ENCODE data around the gene MOV10.

The MOV10 gene

DNA sequence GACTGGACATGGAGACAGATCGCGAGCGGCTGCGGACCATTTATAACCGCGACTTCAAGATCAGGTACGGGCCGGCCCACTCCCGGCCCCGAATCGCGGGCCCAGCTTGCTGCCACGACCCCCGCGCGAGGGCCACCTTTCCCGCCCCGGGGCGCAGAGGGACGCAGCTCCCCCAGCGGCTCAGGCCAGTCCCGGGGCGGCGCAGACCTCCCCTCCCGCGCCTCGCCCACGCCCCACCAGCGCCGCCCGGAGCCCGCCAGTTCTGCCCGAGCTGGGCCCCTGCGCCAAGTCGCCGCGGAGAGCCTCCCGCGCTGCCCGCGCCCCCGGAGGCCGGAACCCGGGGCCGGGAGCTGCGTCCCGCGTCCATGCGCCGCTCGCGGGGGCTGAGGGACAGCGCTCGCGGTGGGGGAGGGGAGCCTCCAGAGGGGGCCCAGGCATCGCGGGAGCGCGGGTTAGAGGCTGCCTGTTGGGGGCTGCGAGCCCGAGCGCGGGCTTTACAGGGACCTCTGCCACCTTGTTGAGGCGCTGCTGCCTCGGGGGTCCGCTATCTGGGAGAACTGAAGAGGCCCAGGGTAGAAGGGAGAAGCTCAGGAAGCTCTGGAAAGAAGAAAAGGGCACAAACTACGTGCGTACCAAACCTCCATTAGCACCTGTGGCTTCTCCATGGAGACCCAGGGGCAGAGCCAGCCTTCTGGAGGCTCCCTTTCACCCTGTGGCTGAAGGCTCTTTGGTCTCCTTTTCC is 698 bp downstream of the MOV10 start:
- no peak for DNase-seq

DNA sequence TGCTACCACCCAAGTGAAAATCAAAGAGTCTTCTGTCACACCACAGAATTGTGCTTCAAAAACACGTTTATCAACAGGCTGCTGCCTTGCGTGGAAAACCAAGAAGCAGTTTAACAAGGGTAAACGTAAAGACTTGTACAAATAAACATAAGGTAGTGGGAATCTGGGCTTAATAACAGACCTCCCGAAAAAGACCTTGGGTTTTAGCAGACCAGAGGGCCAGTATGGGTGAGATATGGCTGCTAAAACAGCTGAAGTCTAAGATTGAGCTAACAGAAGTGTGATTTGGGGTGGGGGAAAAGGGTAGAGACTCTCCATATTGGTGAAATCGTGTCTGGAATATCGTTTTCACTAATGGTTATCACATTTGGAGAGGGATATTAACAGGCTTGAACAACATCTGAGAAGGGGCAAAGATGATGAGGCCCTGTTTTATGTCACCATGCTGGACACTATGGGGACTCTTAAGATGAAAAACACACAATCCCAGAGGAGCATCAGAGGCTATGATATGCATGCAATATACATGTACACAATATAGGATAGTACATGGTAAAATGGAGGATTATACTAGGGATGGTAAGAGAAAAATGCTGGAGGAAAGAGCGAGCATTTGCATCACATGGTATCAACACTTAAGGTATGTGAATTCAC is 1.4 kb downstream of the MOV10 start:
- DNase-seq: no peak

DNA sequence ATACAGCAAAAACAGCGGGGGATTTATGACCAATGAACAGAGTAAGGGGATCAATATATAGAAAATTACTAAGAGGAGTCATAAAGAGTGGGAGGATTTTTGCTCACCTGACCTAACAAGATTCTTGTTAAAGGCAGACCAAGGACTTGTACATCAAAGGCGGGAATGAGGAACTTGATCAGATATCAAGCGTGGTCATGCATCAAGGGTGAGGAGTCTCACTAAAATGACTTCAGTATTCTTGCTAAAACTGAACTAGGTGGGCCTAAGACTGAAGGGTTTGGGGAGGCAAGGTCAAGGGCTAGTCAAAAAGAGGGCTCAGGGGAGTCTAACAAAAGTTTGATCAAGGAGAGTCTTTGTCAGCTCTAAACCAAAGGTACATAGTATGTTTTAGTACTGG is 2.1 kb downstream of the MOV10 start:
- DNase-seq: no peak

DNA sequence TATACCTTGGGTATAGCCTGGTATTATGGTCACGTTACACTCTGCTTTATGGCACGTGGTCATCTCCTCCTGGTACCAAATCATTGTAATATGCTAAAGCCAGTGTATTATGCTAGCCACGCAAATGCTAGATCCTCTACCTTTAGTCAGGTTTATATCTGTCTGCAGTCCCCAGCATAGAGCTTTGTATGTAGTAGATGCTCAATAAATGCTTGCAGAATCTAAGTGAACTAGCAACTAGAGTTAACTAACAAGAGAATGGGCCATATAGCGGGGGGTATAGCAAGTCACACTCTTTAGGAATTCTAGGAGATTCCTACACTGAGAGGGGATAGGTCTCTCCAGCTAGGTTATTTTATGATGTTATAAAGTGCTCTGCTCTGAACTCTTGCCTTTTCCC is 3.0 kb downstream of the MOV10 start:
- no peak for DNase-seq

DNA sequence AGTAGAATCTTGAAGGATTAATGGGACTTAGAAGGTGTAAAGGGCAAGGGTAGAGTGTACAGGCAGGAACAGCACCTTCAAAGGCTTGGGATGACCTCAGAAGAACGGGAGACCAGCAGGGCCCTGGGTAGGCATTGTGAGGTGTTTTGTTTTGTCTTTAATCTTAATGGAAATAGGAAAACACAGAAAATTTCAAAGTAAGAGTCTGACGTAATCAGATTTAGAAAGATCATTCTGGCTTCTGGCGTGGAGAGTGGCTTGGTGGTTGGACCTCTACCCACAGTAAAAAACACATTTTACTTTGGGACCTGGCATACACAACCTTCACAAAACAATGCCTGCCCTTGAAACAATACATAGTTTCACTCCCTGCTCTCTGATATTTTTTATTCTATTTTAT is 4.1 kb downstream of the MOV10 start:
- no peak for DNase-seq

DNA sequence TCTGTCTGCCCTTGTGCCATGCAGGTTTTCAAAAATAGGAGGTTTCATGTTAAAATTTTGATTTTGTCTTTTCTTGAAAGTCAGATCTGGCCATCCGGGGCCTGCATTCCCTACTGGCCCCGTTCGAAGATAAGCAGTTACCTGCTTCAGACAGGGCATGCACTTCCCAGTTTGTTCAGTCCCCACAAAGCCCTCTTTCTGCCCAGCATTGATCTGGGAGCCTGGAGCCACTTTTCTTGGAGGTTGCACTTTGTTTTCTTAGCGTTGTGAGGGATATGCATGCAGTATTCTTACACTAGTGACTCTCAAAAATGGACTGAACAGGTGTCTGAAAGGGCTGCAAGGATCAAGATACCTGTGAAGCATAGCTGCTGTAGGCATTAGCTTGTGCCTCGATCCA is 11.5 kb downstream of the MOV10 start:
- no peak for DNase-seq

DNA sequence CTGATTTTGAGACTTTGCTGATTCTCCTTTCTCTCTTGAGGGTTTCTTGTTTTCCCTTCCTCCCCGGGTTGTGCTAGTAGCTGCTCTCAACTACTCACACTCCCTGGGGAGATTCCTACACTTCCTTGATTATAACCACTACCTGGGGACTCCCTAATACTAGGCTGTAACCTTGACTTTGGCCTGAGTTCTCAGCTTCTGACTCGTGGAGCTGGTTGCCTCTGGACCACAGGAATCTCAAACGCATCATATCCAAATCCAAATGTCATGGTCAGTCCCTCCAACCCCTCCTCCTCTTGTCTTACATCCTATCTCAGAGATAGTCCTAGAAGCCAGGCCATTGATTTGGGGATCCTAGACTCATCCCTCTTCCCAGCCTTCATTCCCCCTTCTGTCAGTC is 12.0 kb downstream of the MOV10 start:
- no peak for DNase-seq

DNA sequence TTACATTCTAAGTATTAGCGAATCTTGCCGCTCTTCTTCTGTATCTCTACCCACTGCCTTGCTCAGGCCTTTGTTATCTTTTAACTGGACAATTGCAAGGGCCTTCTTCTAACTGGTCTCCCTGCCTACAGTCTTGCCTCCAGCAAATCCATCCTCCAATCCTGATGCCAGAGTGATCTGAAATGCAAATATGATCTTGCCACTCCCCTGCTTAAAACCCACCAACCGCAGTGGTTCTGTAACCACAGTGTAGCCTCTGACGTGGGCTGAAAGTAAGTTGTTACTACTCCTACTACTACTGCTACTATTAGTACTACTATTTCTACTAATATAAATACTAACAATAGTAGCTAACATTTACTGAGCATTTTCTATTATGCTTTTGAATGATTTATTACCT is 12.4 kb downstream of the MOV10 start:
- no peak for DNase-seq

DNA sequence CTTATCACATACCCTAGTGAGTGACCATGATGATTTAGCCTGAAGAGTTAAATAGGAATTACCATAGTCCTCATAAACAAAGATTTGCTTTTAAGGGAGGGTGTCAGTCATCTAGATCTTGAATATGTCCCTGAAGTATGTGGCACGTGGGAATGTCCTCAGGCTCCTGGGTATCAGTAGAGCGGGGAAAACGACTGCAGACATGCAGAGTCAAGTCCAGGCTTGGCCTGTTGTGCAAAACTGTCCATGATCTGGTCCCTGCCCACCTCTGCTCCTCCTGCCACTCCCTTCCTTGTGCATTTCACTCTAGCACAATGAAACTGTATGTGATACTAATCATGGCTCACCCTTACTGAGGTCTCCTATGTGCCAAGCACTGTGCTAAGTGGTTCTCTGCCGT is 12.9 kb downstream of the MOV10 start:
- no peak for DNase-seq

DNA sequence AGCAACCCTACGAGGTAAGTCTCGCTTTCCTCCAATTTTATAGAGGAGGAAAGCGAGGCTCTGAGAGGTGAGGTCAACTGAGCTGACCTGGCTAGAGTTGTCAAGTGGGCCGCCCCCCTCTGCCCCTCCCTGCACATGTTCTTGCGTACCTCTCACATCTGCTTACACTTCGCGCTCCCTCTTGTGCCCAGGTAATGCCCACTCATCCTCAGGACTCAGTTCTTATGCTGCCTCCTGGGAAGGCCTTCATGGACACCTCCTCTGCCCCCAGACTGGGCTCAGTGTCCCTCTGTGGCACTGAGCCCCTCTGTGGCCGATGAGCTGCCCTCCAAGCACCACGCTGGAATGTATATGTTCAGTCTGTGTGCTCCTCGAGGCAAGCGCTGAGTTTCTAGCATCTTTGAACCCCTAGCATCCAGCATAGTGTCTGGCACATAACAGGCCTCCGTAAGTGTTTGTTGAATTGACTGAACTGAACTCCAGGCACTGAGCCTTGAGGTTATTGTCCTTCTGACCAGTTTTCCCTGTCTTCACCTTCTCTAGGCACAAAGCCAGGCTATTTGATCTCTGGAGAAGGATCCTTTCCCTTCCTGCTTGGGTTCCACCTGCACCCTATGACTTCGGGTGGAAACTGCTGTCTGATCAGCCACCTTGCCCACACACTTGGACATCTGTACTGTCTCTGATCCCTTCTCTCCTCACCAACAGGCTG is 13.5 kb downstream of the MOV10 start:
- no peak for DNase-seq

DNA sequence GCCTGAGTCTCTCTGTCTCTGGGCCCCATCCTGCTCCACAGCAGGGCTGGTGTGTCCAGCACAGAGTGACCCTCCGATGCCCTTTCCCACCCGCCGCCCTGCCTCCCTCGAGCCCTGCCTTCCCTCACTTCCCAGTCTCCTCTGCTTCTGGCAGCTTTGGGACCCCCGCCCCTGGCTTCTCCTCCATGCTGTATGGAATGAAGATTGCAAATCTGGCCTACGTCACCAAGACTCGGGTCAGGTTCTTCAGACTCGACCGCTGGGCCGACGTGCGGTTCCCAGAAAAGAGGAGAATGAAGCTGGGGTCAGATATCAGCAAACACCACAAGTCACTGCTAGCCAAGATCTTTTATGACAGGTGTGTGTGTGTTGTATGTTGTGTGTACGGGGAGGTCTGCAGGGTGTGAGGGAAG is 14.3 kb downstream of the MOV10 start:
- DNase-seq: no peak

DNA sequence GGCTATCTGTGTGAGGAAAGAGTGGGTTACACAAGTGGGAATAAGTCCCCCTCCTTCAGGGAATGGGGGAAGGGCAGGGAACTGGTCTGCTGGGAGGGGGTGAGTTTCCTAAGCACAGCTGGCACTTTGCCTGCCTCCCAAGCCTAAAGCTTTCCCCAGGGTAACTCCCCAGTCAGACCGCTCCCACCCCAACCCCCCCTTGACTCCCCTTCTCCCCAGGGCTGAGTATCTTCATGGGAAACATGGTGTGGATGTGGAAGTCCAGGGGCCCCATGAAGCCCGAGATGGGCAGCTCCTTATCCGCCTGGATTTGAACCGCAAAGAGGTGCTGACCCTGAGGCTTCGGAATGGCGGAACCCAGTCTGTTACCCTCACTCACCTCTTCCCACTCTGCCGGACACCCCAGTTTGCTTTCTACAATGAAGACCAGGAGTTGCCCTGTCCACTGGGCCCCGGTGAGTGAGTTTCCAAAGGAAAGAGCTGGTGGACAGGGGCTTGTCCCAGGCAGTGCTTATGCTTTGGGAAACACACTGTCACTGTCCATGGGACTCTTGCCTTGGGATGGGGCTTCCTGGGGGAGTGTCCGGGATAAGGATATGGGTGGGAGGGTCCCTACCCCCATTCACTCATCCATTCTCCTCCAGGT is 14.9 kb downstream of the MOV10 start:
- DNase-seq: no peak

DNA sequence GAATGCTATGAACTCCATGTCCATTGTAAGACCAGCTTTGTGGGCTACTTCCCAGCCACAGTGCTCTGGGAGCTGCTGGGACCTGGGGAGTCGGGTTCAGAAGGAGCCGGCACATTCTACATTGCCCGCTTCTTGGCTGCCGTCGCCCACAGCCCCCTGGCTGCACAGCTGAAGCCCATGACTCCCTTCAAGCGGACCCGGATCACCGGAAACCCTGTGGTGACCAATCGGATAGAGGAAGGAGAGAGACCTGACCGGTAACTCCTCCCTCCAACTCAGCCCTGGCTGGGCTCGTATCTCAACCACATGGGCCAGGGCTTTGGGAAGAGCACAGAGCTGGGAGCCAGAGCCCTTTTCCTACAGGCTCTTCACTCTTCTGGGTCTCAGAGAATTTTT is 15.4 kb downstream of the MOV10 start:
- no peak for DNase-seq

DNA sequence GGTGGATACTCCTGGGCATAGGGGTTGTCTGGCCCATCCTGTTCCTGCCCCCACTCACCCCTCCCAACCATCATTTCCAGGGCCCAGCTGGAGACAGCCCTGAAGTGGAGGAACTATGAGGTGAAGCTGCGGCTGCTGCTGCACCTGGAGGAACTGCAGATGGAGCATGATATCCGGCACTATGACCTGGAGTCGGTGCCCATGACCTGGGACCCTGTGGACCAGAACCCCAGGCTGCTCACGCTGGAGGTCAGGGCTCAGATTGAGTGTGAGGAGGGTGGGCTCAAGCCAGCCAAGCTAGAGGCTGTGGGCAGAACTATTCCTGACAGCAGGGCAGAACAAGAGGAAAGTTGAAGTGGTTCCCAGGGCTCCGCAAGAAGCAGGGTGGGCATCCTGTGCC is 18.2 kb downstream of the MOV10 start:
- DNase-seq: no peak

DNA sequence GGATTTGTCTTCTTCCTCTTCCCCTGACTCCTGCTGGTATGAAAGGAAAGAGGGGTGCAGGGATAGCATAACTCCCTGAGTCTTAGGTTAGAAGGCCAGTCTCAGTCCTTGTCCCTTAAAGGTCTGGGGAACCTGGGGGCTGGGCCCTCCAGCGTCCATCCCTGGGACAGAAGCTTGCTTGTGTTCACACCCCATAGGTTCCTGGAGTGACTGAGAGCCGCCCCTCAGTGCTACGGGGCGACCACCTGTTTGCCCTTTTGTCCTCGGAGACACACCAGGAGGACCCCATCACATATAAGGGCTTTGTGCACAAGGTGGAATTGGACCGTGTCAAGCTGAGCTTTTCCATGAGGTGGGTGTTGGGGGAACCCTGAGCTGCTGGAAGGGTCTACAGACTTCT is 19.4 kb downstream of the MOV10 start:
- DNase-seq: no peak

DNA sequence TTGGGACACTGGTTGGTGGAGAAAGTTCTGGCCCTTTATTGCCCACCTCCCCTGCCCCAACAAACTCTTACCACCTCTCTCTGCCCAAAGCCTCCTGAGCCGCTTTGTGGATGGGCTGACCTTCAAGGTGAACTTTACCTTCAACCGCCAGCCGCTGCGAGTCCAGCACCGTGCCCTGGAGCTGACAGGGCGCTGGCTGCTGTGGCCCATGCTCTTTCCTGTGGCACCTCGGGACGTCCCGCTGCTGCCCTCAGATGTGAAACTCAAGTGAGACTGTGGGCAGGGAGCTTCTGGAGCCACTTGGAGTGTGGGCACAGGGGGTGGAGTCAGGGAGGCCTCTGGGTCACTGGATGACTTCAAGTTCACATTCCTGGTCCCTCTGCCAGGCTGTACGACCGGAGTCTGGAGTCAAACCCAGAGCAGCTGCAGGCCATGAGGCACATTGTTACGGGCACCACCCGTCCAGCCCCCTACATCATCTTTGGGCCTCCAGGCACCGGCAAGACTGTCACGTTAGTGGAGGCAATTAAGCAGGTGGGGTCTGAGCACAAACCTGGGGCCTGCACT is 20.0 kb downstream of the MOV10 start:
- no peak for DNase-seq

DNA sequence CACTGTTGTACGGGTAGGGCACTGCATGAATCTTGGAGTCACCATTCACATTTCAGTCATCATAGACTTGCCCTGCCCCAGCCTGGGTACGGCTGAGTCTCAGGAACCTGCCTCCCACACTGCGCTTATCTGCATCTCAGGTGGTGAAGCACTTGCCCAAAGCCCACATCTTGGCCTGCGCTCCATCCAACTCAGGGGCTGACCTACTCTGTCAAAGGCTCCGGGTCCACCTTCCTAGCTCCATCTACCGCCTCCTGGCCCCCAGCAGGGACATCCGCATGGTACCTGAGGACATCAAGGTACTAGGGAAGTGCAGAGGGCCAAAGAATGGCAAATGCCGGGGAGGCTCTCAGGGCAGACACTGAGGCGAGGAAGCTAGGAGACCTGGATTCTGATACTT is 20.8 kb downstream of the MOV10 start:
- DNase-seq: no peak

DNA sequence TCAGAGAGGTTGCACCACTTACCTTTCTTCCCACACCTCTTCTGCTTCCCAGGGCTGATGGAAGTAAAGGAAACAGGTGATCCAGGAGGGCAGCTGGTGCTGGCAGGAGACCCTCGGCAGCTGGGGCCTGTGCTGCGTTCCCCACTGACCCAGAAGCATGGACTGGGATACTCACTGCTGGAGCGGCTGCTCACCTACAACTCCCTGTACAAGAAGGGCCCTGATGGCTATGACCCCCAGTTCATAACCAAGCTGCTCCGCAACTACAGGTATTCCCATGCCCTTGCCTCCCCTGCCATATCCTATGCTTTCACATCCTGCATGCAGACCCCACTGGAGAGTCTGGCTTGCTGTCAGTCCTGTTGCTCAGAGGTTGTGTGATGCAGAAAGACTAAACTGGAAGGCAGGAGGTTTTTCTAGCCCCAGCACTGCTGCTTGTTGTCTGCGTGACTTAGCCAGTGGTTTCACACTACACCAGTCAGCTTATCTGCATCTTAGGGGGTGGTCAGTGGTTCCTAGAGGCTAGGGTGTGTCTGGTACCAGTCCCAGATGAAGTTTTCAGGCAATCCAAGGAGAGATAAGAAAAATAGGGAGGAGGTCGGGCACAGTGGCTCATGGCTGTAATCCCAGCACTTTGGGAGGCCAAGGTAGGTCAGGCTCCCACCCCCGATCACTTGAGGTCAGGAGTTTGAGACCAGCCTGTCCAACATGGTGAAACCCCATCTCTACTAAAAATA is 22.3 kb downstream of the MOV10 start:
- DNase-seq: no peak

DNA sequence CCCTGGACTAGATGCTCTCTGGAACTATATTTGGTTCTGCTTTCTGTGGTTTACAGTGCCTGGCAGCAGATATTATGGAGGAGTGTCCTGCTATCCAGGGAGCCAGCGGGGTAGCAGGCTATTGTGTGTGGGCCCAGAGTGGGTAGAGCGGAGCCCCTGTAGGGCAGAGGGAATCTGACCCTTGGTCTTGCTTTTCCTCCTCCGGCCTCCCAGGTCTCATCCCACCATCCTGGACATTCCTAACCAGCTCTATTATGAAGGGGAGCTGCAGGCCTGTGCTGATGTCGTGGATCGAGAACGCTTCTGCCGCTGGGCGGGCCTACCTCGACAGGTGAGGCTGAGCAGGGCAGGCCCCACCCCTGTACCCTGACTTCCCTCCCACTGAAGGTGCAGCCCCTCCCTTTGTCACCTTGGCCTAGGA is 23.3 kb downstream of the MOV10 start:
- no peak for DNase-seq

DNA sequence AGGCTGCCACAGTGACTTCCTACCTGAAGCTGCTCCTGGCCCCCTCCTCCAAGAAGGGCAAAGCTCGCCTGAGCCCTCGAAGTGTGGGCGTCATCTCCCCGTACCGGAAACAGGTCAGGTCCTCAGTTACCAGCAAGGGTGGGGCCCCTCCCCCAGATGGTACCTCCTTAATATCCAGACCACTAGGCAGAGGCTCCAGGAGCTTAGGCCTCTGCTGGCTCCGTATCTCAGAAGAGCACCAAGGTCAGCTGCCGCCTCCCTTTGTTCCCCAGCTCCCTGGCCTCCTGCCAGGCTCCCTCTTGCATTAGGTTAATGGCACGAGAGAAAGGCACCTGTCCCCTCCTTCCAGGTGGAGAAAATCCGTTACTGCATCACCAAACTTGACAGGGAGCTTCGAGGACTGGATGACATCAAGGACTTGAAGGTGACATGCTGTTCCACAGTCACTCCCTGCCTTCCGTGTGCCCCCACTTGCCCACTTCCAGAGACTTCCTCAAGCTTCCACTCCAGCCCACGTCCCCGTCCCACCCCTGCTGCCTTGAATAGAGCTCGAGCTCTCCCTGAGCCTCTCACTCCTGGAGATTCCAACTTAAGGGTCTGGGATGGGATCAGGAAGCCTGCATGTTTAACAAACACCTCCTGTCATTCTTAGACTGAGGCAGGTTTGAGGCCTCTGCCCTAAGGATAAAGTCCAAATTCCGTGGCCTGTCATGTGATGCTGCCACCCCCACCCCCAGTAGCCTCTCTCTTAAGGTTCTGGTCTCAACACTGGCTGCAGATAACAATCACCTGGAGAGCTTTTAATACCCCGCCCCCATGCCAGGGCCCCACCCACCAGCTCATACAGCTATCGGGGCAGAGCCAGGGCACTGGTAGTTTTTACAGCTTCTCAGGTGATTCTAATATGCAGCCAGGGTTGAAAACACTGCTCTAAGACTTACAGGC is 24.2 kb downstream of the MOV10 start:
- no peak for DNase-seq

DNA sequence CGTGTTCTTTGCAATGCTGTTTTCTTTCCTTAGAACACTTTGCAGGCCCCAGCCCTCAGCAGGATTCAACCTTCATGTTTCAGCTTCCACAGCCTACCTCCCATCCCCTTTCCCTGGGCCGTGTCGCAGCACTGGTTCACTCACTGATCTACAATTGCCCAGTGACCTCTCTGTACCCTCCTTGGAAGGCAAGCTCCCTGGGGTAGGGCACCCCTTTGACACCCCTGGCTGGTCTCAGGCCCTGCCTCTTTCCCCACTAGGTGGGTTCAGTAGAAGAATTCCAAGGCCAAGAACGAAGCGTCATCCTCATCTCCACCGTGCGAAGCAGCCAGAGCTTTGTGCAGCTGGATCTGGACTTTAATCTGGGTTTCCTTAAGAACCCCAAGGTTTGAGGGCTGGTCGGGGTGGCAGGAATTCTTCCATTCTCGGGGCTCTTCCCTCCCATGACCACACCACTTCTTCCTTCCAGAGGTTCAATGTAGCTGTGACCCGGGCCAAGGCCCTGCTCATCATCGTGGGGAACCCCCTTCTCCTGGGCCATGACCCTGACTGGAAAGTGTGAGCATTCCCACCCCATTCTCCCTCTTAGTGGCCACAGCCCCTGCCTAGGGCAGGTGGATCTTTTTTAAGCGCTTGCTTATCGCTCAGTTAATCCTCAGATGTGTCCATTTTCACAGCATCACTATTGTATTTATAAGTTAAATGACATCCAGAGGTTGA is 25.1 kb downstream of the MOV10 start:
- DNase-seq: no peak

Measured in NCI-H1436 treated with DMSO at 0.1 percent for 48 hours (cell line).